Vagina (tissue), 2 donors: ENCODE measurements around the gene POLE4.

Source experiments
- CTCF ChIP-seq, 3 experiments: fragments of 450-650 bp in 2 of 3; fragments of 200-600 bp in 1 of 3; sonication (generic) in 1 of 3; IDR thresholded peaks; one replicate each; pipeline ENCODE4 v1.5.1; 2017 to 2019; ENCODE audit warnings: antibody characterized with exemption in 3 of 3, mild to moderate bottlenecking in 2 of 3, moderate library complexity in 2 of 3
- POLR2A ChIP-seq, 2 donors: fragments of 450-650 bp; IDR thresholded peaks; one replicate each; pipeline ENCODE4 v1.6.1; 2017; ENCODE audit warnings: antibody characterized with exemption in 2 of 2, mild to moderate bottlenecking in 2 of 2, moderate library complexity in 2 of 2

- TF ChIP-seq CTCF (IDR thresholded peaks at IDR 0.05) (no peak), POLR2A (IDR thresholded peaks at IDR 0.05) (no peak)
These were observed 13.3 kb upstream of the POLE4 start for GRCh38 chr2:74944987-74945787.
